DOHH2 (cell line): ENCODE measurements around the gene TFF3.

Experiments
- H3F3A ChIP-seq: fragments of 200-600 bp; sonication (generic), shearing (Covaris generic); 2 replicates; pipeline ENCODE4 v1.6.0; 2016; ENCODE audit warnings: antibody characterized with exemption, mild to moderate bottlenecking; ENCODE audit not compliant: control insufficient read depth, insufficient read depth
- H3K27ac ChIP-seq: fragments of 200-600 bp; sonication (generic); 2 replicates; pipeline ENCODE4 v1.5.1; 2014; ENCODE audit warnings: low read depth, mild to moderate bottlenecking, low read length, moderate library complexity
- H3K27me3 ChIP-seq: fragments of 200-600 bp; sonication (generic); 2 replicates; pipeline ENCODE4 v1.6.1; 2014; ENCODE audit warnings: mild to moderate bottlenecking, low read length, mixed read lengths; ENCODE audit not compliant: control insufficient read depth
- H3K36me3 ChIP-seq: fragments of 200-600 bp; sonication (generic); 2 replicates; pipeline ENCODE4 v1.6.1; 2014; ENCODE audit warnings: mild to moderate bottlenecking, low read length, moderate library complexity, mixed read lengths; ENCODE audit not compliant: control insufficient read depth
- H3K4me1 ChIP-seq: fragments of 200-600 bp; sonication (generic); 2 replicates; pipeline ENCODE4 v1.6.1; 2014; ENCODE audit warnings: mild to moderate bottlenecking, low read length, mixed read lengths; ENCODE audit not compliant: control insufficient read depth
- H3K4me2 ChIP-seq: fragments of 200-600 bp; sonication (generic); 2 replicates; pipeline ENCODE4 v1.6.0; 2014; ENCODE audit warnings: mild to moderate bottlenecking, low read length, moderate library complexity
- H3K4me3 ChIP-seq: fragments of 200-600 bp; sonication (generic); 2 replicates; pipeline ENCODE4 v1.5.1; 2014; ENCODE audit warnings: mild to moderate bottlenecking, low read length, mixed read lengths
- H3K79me2 ChIP-seq: fragments of 200-600 bp; sonication (generic); 2 replicates; pipeline ENCODE4 v1.6.1; 2014; ENCODE audit warnings: mild to moderate bottlenecking, low read length, mixed read lengths; ENCODE audit not compliant: control insufficient read depth
- H3K9me2 ChIP-seq: fragments of 200-600 bp; sonication (generic); replicated peaks from 2 replicates; pipeline ENCODE4 v1.6.1; 2014; ENCODE audit warnings: mild to moderate bottlenecking, low read length, mixed read lengths; ENCODE audit not compliant: control insufficient read depth
- H3K9me3 ChIP-seq: fragments of 200-600 bp; sonication (generic); 2 replicates; pipeline ENCODE4 v1.6.1; 2014; ENCODE audit warnings: antibody characterized with exemption, low read length, mixed read lengths; ENCODE audit not compliant: control insufficient read depth, insufficient read depth
- H4K20me1 ChIP-seq: fragments of 200-600 bp; sonication (generic); 2 replicates; pipeline ENCODE4 v1.6.0; 2014; ENCODE audit warnings: low read depth, mild to moderate bottlenecking, antibody characterized with exemption, low read length, moderate library complexity; ENCODE audit not compliant: control insufficient read depth, insufficient read depth
- EZH2phosphoT487 ChIP-seq: fragments of 200-600 bp; sonication (generic); IDR thresholded peaks from 2 replicates; pipeline ENCODE4 v1.6.1; 2017; ENCODE audit warnings: borderline replicate concordance, mild to moderate bottlenecking, antibody characterized with exemption, low read length, moderate library complexity, mixed read lengths
- TF ChIP-seq, protein P1 (sequence below): fragments of 200-600 bp; sonication (generic); IDR thresholded peaks from one replicate; pipeline ENCODE4 v1.5.1; 2014; ENCODE audit warnings: antibody characterized with exemption, mild to moderate bottlenecking, low read depth, low read length; ENCODE audit not compliant: poor library complexity, severe bottlenecking

TFF3 gene

DNA sequence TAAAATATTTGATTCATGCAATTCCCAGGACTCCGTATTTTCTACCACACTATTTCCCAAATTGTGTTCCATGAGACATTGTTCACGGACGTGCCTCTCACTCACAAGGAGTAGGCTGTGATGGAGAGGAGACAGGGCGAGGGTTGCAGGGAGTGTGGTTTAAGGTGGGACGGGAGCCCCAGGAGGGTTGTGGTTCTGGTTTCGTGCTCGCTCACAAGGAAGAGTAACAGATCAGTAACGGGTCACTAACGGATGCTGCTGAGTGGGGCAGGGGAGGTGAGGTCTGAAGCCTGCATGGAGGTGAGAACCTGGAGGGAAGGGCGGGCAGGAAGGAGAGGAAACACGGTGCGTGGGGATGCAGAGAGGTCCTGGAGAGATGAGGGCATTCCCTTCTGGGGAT is 28.8 kb downstream of the TFF3 start:
- H3K4me1 ChIP-seq: peaks cover 9% of the 10 kb centered on the region
- TF ChIP-seq, protein P1, sequence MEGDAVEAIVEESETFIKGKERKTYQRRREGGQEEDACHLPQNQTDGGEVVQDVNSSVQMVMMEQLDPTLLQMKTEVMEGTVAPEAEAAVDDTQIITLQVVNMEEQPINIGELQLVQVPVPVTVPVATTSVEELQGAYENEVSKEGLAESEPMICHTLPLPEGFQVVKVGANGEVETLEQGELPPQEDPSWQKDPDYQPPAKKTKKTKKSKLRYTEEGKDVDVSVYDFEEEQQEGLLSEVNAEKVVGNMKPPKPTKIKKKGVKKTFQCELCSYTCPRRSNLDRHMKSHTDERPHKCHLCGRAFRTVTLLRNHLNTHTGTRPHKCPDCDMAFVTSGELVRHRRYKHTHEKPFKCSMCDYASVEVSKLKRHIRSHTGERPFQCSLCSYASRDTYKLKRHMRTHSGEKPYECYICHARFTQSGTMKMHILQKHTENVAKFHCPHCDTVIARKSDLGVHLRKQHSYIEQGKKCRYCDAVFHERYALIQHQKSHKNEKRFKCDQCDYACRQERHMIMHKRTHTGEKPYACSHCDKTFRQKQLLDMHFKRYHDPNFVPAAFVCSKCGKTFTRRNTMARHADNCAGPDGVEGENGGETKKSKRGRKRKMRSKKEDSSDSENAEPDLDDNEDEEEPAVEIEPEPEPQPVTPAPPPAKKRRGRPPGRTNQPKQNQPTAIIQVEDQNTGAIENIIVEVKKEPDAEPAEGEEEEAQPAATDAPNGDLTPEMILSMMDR: no peak
- TF ChIP-seq EZH2phosphoT487: no peak
- no peak overlapping the region for H3K4me3 ChIP-seq
- H3K79me2 ChIP-seq: no peaks in the 10 kb centered on the region
- H3F3A ChIP-seq: no peaks in the 10 kb centered on the region
- H3K4me2 ChIP-seq: no peak overlapping the region
- H3K27ac ChIP-seq: no peak overlapping the region
- H4K20me1 ChIP-seq: no peaks in the 10 kb centered on the region
- H3K27me3 ChIP-seq: peaks cover 10% of the 10 kb centered on the region; the same call in 1 of the 2 replicates
- H3K9me2 ChIP-seq: no peaks in the 10 kb centered on the region
- no peaks in the 10 kb centered on the region for H3K36me3 ChIP-seq
- H3K9me3 ChIP-seq: no peaks in the 10 kb centered on the region

DNA sequence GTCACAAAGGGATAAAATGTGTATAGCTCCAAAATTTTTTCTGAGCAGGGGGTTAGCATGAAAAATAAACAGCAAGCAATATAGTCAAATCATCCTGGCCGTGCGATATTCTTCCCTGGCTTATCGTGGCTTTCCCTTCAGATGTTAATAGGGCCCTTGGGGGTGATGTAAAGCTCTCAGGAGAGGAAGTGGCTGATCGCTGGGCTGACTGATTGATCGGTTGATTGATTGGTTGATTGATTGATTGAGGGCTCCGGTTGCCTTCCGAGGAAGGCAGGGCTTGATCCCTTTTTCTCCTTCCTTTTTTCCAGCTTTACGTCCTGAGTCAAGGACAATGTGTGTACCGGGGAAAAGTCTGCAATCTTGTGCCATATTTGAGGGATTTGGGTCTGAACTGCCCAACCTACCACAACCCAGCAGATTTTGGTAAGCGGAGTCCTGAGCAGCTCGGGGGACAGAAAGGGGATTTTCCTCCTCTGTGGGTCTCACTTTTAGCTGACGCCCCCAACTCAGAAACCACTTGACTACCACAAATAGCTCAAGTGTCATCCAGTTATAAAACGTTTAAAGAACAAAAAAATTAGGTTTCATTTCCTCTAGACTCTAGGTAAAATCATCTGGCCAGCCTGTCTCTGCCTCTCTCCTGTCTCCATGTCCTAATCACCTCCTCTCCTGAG is 29.5 kb downstream of the TFF3 start:
- peaks cover 10% of the 10 kb centered on the region; the same call in 1 of the 2 replicates for H3K27me3 ChIP-seq
- no peak for TF ChIP-seq EZH2phosphoT487
- TF ChIP-seq, protein P1: no peak
- H3F3A ChIP-seq: no peaks in the 10 kb centered on the region
- H3K79me2 ChIP-seq: no peaks in the 10 kb centered on the region
- no peak overlapping the region for H3K27ac ChIP-seq
- no peaks in the 10 kb centered on the region for H3K36me3 ChIP-seq
- no peaks in the 10 kb centered on the region for H4K20me1 ChIP-seq
- no peak overlapping the region for H3K4me2 ChIP-seq
- no peaks in the 10 kb centered on the region for H3K9me2 ChIP-seq
- no peaks in the 10 kb centered on the region for H3K9me3 ChIP-seq
- no peak overlapping the region for H3K4me3 ChIP-seq
- H3K4me1 ChIP-seq: peaks cover 9% of the 10 kb centered on the region

DNA sequence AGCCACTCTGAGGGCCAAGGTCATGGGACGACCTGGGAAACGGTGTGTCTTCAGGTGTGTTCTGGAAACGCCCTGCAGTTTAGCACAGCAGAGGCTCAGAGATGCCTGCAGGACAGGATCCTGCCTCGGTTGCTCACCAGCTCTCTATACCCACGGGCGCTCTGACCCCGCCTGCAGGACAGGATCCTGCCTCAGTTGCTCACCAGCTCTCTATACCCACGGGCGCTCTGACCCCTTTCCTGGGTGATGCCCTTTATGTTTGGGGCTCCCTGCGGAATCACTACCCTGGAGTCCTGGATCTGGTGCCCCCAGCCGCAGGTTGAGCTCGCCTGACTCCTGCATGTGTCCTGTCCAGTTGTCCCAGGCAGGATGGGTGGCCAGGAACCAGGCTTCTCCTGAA is 32.5 kb downstream of the TFF3 start:
- TF ChIP-seq EZH2phosphoT487: no peak
- TF ChIP-seq, protein P1: no peak
- peaks cover 10% of the 10 kb centered on the region; the same call in 1 of the 2 replicates for H3K27me3 ChIP-seq
- no peak overlapping the region for H3K4me2 ChIP-seq
- H4K20me1 ChIP-seq: no peaks in the 10 kb centered on the region
- no peaks in the 10 kb centered on the region for H3K9me3 ChIP-seq
- H3K9me2 ChIP-seq: no peaks in the 10 kb centered on the region
- H3K4me1 ChIP-seq: peaks cover 9% of the 10 kb centered on the region
- H3K36me3 ChIP-seq: no peaks in the 10 kb centered on the region
- no peak overlapping the region for H3K27ac ChIP-seq
- no peak overlapping the region for H3K4me3 ChIP-seq
- no peaks in the 10 kb centered on the region for H3K79me2 ChIP-seq
- H3F3A ChIP-seq: no peaks in the 10 kb centered on the region
